ENCODE results near the gene CHRDL2. TPM values are rescaled to one million over a fixed set of nuclear protein-coding genes. Genes with fewer than 3 reads are reported as not detected.

CHRDL2 gene
- total RNA-seq, 1 experiment from 2014 or later = 0.37 TPM

GRCh38 chr11:74736031-74736430 is 4.8 kb upstream of the CHRDL2 start:
- no peak for ATAC-seq

More at GRCh38 chr11:74736031-74736430, 4.8 kb upstream of the CHRDL2 start:
- no peak overlapping the region for H3K4me3 Mint-ChIP-seq
- H3K27me3 Mint-ChIP-seq (ENCODE audit: low read depth) = peaks cover 49% of the 10 kb centered on the region
- H3K27ac Mint-ChIP-seq = no peak overlapping the region
- no peak for DNase-seq (ENCODE audit: low spot score)
- TF ChIP-seq NR1H2 (CRISPR knock-in tag; IDR thresholded peaks at IDR 0.05) = no peak
- TF ChIP-seq TEAD1 (CRISPR knock-in tag; IDR thresholded peaks at IDR 0.05) = no peak
- no peak for TF ChIP-seq KAT7 (CRISPR knock-in tag; IDR thresholded peaks at IDR 0.05; ENCODE audit: borderline replicate concordance)
- TF ChIP-seq ZNF232 (CRISPR knock-in tag; IDR thresholded peaks at IDR 0.05) = no peak
- TF ChIP-seq, protein P1, sequence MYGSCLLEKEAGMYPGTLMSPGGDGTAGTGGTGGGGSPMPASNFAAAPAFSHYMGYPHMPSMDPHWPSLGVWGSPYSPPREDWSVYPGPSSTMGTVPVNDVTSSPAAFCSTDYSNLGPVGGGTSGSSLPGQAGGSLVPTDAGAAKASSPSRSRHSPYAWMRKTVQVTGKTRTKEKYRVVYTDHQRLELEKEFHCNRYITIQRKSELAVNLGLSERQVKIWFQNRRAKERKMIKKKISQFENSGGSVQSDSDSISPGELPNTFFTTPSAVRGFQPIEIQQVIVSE (CRISPR knock-in tag; IDR thresholded peaks at IDR 0.05; ENCODE audit: borderline replicate concordance) = no peak
- no peak for TF ChIP-seq ZNF396 (CRISPR knock-in tag; IDR thresholded peaks at IDR 0.05; ENCODE audit: borderline replicate concordance)
- no peak for TF ChIP-seq ZSCAN18 (CRISPR knock-in tag; IDR thresholded peaks at IDR 0.05)
- no peak for TF ChIP-seq ZNF423 (CRISPR knock-in tag; IDR thresholded peaks at IDR 0.05)
- no peak for TF ChIP-seq ZNF416 (CRISPR knock-in tag; IDR thresholded peaks at IDR 0.05)
- TF ChIP-seq, protein P2, sequence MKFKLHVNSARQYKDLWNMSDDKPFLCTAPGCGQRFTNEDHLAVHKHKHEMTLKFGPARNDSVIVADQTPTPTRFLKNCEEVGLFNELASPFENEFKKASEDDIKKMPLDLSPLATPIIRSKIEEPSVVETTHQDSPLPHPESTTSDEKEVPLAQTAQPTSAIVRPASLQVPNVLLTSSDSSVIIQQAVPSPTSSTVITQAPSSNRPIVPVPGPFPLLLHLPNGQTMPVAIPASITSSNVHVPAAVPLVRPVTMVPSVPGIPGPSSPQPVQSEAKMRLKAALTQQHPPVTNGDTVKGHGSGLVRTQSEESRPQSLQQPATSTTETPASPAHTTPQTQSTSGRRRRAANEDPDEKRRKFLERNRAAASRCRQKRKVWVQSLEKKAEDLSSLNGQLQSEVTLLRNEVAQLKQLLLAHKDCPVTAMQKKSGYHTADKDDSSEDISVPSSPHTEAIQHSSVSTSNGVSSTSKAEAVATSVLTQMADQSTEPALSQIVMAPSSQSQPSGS (CRISPR knock-in tag; IDR thresholded peaks at IDR 0.05; ENCODE audit: borderline replicate concordance, low read depth) = no peak
- no peak for TF ChIP-seq ETV6 (CRISPR knock-in tag; IDR thresholded peaks at IDR 0.05)
- no peak for TF ChIP-seq TP53 (CRISPR knock-in tag; IDR thresholded peaks at IDR 0.05)
- TF ChIP-seq USF2 (CRISPR knock-in tag; IDR thresholded peaks at IDR 0.05) = no peak
- no peak for TF ChIP-seq GTF2I (CRISPR knock-in tag; conservative IDR thresholded peaks at IDR 0.05)
- TF ChIP-seq, protein P3, sequence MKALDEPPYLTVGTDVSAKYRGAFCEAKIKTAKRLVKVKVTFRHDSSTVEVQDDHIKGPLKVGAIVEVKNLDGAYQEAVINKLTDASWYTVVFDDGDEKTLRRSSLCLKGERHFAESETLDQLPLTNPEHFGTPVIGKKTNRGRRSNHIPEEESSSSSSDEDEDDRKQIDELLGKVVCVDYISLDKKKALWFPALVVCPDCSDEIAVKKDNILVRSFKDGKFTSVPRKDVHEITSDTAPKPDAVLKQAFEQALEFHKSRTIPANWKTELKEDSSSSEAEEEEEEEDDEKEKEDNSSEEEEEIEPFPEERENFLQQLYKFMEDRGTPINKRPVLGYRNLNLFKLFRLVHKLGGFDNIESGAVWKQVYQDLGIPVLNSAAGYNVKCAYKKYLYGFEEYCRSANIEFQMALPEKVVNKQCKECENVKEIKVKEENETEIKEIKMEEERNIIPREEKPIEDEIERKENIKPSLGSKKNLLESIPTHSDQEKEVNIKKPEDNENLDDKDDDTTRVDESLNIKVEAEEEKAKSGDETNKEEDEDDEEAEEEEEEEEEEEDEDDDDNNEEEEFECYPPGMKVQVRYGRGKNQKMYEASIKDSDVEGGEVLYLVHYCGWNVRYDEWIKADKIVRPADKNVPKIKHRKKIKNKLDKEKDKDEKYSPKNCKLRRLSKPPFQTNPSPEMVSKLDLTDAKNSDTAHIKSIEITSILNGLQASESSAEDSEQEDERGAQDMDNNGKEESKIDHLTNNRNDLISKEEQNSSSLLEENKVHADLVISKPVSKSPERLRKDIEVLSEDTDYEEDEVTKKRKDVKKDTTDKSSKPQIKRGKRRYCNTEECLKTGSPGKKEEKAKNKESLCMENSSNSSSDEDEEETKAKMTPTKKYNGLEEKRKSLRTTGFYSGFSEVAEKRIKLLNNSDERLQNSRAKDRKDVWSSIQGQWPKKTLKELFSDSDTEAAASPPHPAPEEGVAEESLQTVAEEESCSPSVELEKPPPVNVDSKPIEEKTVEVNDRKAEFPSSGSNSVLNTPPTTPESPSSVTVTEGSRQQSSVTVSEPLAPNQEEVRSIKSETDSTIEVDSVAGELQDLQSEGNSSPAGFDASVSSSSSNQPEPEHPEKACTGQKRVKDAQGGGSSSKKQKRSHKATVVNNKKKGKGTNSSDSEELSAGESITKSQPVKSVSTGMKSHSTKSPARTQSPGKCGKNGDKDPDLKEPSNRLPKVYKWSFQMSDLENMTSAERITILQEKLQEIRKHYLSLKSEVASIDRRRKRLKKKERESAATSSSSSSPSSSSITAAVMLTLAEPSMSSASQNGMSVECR (CRISPR knock-in tag; IDR thresholded peaks at IDR 0.05; ENCODE audit: borderline replicate concordance) = no peak
- TF ChIP-seq CREM (CRISPR knock-in tag; IDR thresholded peaks at IDR 0.05) = no peak
- TF ChIP-seq AFF4 (CRISPR knock-in tag; IDR thresholded peaks at IDR 0.05; ENCODE audit: borderline replicate concordance) = no peak
- ChIA-PET POLR2A (no interaction called here), CTCF (interaction anchor here (1.9 to 3.3 kb wide), 2 partner anchors 9 to 34 kb away, joined by 6 to 19 read pairs; no protein-coding TSS in a partner anchor)
- H3K36me3 Mint-ChIP-seq = peaks cover 9% of the 10 kb centered on the region
- H3K9me3 Mint-ChIP-seq = peaks cover 8% of the 10 kb centered on the region
- H3K4me1 Mint-ChIP-seq = peaks cover 8% of the 10 kb centered on the region

Data from WTC11 (cell line).